Suprapubic skin (tissue), 4 donors: ENCODE results near the gene PI4KB.

ENCODE experiments used
- CTCF ChIP-seq, 2 donors: fragments of 200-600 bp in 1 of 2; fragments of 450-650 bp in 1 of 2; sonication (generic) in 1 of 2; IDR thresholded peaks; one replicate each; pipeline ENCODE4 v1.5.1; 2016 to 2019; ENCODE audit warnings: antibody characterized with exemption in 2 of 2, mild to moderate bottlenecking in 1 of 2, moderate library complexity in 1 of 2
- EP300 ChIP-seq: sonication (generic); formaldehyde crosslinking; IDR thresholded peaks from one replicate; pipeline ENCODE4 v1.6.1; 2017; ENCODE audit warnings: antibody characterized with exemption
- POLR2A ChIP-seq, 2 donors: fragments of 450-650 bp; IDR thresholded peaks; one replicate each; pipeline ENCODE4 v1.6.1; 2017; ENCODE audit warnings: antibody characterized with exemption in 2 of 2, mild to moderate bottlenecking in 2 of 2, moderate library complexity in 2 of 2
- POLR2AphosphoS5 ChIP-seq, 3 donors: sonication (generic); formaldehyde crosslinking; IDR thresholded peaks; one replicate each; pipeline ENCODE4 v1.6.1; 2017; ENCODE audit warnings: antibody characterized with exemption in 3 of 3

GRCh38 chr1:151287767-151288500, 39.3 kb downstream of the PI4KB start:
- TF ChIP-seq CTCF (IDR thresholded peaks at IDR 0.05) (no peak), EP300 (no peak), POLR2A (IDR thresholded peaks at IDR 0.05) (no peak), POLR2AphosphoS5 (IDR thresholded peaks at IDR 0.05) (no peak)
